Stimulated activated naive CD8-positive, alpha-beta T cell treated with anti-CD3 and anti-CD28 coated beads, Interleukin-15, Interleukin-2, amounts not matched to agents 100 U/mL and 50 U/mL, for 24 hours (primary cell): ENCODE data around the gene AXIN2.

ENCODE experiments used
- ATAC-seq: fragments of 150-1000 bp; cut with Tn5 transposase; one replicate; pipeline ENCODE4 v1.10.0; 2021
- DNase-seq: peaks from one replicate; pipeline ENCODE4 v3.0.0; 2021

The AXIN2 gene

GRCh38 chr17:65479282-65479681, 82.2 kb downstream of the AXIN2 start:
- ATAC-seq (no peak), DNase-seq (no peak)
